ENCODE results near the gene MED12.

The MED12 gene

GRCh38 chrX:71107245-71107644 is 11.2 kb upstream of the MED12 start:
- no peak for DNase-seq (ENCODE audit: low read depth)

- DNase-seq (ENCODE audit: low read depth) = no peak
These were observed 10.5 kb upstream of the MED12 start for GRCh38 chrX:71107762-71108360.

- no peak for DNase-seq (ENCODE audit: low read depth)
These were observed 9.3 kb upstream of the MED12 start for GRCh38 chrX:71109051-71109450.

GRCh38 chrX:71111141-71111843 is 7.1 kb upstream of the MED12 start, which contains the start of gene IL2RG:
TSS of gene IL2RG (minus strand) at chrX:71111577. CDS start at chrX:71111539, 38 bp downstream.
- no peak for DNase-seq (ENCODE audit: low read depth)

GRCh38 chrX:71111921-71112431 is 6.4 kb upstream of the MED12 start:
- no peak for DNase-seq (ENCODE audit: low read depth)

- no peak for DNase-seq (ENCODE audit: low read depth)
These were observed 1.0 kb upstream of the MED12 start for GRCh38 chrX:71117358-71117757.

GRCh38 chrX:71118985-71119535 is 664 bp downstream of the MED12 start:
- no peak for DNase-seq (ENCODE audit: low read depth)

- DNase-seq (ENCODE audit: low read depth) = no peak
These were observed 9.9 kb downstream of the MED12 start for GRCh38 chrX:71128166-71128833.

GRCh38 chrX:71128915-71129765 is 10.7 kb downstream of the MED12 start:
- no peak for DNase-seq (ENCODE audit: low read depth)

GRCh38 chrX:71131510-71131909 is 13.1 kb downstream of the MED12 start:
- no peak for DNase-seq (ENCODE audit: low read depth)

- no peak for DNase-seq (ENCODE audit: low read depth)
These were observed 22.0 kb downstream of the MED12 start for GRCh38 chrX:71140440-71140839.

GRCh38 chrX:71143508-71143907 is 25.1 kb downstream of the MED12 start:
- no peak for DNase-seq (ENCODE audit: low read depth)

GRCh38 chrX:71144651-71145050 is 26.3 kb downstream of the MED12 start, which contains the start of gene NLGN3:
TSS of gene NLGN3 (plus strand) at chrX:71144841. CDS start at chrX:71147750, 2,909 bp downstream.
- no peak for DNase-seq (ENCODE audit: low read depth)

- DNase-seq (ENCODE audit: low read depth) = no peak
These were observed 29.3 kb downstream of the MED12 start for GRCh38 chrX:71147496-71148277.

GRCh38 chrX:71148278-71148663 is 29.9 kb downstream of the MED12 start:
- no peak for DNase-seq (ENCODE audit: low read depth)

GRCh38 chrX:71151366-71151765 is 33.0 kb downstream of the MED12 start:
- DNase-seq (ENCODE audit: low read depth) = no peak

GRCh38 chrX:71154196-71154595 is 35.8 kb downstream of the MED12 start:
- DNase-seq (ENCODE audit: low read depth) = no peak

GRCh38 chrX:71154641-71155040 is 36.2 kb downstream of the MED12 start:
- no peak for DNase-seq (ENCODE audit: low read depth)

GRCh38 chrX:71158603-71159002 is 40.2 kb downstream of the MED12 start:
- DNase-seq (ENCODE audit: low read depth) = no peak

GRCh38 chrX:71159335-71159734 is 40.9 kb downstream of the MED12 start:
- DNase-seq (ENCODE audit: low read depth) = no peak

GRCh38 chrX:71160475-71160874 is 42.1 kb downstream of the MED12 start:
- DNase-seq (ENCODE audit: low read depth) = no peak
